ENCODE measurements around the gene CSF3R.
"Not testable (repeated sequence)": the region's sequence is repeated elsewhere in the genome, so short reads cannot be mapped to it uniquely, and the experiment has no call there.

CSF3R gene

DNA sequence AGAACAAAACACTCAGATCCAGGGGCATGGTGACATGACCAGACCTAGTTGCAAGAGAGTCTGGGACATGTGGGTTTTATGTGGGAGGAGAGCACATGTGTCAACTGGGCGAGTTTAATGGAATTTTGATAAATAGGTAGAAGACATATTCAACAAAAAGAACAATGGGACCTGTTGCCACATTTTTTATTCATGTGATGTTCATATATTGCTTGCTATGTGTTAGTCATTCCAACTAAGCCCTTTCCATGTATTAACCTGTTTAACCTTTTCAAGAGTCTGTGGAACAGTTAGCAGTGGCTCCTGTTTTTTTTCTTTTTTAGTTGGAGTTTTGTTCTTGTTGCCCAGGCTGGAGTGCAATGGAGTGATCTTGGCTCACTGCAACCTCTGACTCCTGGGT is 30.1 kb upstream of the CSF3R start:
- no peak for DNase-seq

DNA sequence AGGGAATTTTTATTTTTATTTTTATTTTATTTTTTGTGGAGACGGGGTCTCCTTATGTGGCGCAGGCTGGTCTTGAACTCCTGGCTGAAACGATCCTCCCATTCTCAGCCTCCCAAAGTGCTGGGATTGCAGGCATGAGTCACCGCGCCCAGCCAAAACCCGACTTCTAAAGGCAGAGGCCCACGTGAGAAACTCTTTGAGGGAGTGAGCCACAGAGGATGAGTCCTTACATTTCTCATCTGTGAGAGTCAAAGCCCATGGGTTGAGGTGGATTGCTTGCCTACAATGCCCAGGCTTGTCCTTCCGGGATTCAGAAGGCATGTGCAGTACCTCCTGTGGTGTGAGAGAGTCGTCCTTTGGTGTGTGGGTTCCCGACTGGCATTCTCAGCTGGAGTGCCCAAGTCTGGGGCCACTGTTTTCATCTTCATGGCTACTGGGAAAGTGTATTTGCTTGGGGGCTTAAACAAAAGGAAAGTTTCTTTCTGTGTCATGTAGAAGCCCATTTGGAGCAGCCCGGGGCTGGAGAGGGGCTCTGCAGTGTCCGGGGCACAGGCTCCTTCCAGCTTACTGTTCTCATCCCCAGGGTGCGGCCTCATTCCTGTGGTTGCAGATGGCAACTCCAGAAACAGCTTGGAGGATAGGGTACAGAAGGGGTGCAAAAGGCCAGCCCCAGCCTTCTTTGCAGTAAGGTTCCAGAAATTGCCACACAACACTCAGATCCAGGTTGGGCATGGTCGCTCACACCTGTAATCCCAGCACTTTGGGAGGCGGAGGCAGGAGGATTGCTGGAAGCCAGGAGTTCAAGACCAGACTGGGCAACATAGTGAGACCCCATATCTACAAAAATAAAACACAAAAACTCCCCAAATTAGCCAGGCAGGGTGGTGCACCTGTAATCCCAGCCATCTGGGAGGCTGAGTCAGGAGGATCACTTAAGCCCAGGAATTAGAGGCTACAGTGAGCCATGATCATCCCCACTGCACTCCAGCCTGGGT is 29.4 kb upstream of the CSF3R start:
- DNase-seq: no peak

DNA sequence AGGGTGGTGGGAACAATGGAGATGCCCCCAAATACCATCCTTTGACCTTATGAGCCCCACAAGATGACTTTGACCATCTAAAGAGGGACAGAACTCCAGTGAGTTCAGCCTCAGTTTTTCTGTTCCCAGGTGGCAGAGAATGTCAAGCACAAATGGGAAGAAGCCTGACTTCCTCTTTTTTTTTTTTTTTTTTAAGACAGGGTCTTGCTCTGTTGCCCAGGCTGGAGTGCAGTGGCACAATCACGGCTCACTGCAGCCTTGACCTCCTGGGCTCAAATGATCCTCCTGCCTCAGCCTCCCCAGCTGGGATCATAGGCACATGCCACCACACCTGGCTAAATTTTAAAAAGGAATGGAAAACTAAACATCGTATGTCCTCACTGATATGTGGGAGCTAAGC is 28.5 kb upstream of the CSF3R start:
- not testable (repeated sequence) for DNase-seq

DNA sequence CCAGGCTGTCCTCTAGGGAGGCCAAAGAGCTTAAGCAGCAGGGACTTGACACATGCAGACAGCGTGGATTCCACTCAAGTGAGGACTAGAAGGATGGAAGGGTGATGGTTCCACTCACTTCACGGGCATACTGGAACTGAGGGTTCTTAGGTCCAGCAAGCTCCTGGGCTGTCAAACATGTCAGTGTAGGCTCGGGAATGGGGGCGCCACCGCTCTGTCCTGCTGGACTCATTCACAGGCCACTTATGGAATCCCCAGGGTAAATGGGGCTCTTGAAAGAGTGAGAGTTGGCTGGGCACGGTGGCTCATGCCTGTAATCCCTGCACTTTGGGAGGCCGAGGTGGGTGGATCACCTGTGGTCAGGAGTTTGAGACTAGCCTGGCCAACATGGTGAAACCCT is 27.7 kb upstream of the CSF3R start:
- no peak for DNase-seq

DNA sequence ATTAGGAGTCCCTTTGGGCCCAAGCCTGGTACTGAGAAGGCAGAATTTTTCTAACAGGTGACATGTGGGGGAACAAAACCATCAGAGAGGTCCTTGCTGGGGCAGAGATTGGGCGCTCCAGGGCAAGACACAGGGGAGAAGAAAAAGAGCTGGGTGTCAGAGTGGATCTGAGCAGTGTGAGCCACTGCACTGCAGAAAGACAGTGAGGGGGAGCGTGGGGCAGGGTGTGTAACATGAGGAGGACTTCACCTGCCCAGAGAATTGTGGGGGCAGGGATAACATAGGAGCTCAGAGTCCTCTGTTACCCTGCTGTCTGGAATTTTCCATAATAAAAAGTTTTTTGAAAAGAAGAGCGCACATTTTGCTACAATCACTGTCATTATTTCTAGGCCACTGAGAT is 25.5 kb upstream of the CSF3R start:
- DNase-seq: no peak

DNA sequence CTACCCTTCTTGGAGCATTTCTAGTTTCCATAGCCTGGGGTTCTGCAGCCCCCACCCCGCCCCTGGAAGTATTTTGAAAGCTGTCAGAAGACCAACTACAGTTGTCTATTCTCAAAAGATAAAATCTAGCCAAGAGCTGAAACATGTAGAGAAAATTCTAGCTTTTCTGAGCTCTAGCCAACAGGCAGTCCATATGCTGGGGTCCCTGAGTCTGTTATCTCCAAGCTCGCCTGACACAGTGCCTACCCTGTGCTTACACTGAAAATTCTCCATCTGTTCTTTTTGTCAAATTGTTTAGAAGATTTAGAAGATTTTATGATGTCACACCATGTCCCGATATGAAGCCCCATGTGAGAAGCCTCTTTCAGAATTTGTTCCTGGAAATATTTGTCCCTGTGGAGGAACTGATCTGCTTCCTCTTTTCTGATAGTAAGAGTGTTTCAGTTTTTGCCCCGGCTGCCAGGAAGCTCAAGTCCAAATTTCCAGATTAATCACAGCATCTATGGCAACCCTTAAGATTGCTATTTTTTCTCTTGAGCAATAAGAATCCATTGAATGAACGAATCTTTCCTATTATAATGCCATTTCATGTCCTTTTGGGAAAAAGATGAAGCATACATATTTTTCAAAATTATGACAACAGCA is 23.7 kb upstream of the CSF3R start:
- DNase-seq: no peak

DNA sequence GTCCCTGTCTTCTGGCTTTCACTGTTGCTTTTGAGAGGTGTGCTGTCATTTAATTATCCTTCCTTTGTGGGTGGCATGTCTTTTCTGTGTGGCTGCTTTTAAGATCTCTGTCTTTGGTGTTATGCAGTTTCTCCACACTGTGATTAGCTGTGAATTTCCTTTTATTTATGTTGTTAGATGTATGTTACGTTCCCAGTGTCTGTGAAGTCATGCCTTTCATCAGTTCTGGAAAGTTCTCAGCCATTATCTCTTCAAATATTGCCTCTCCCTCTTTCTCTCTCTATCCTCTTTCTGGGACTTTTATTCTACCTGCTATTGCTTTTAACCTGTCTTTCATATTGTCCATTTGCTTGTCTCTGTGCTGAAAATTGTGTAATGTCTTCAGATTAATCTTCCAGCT is 21.0 kb upstream of the CSF3R start:
- DNase-seq: no peak

DNA sequence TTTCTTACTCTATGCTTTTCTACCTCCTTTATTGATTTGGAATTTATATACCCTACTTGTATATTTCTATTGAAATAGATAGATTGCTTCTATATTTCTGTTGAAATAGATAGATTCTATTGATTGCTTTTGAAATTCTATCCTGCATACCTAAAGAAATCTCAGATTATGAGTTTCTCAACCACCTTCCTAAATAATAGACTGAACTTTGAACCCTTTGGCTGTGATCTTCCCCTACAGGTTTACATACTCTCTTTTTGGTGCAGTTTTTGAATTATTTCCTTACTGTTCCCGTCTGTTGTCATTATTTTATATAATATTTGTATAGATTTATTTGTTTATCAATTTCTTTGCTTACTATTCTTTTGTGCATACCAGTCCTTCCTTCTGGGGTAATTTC is 20.4 kb upstream of the CSF3R start:
- no peak for DNase-seq

DNA sequence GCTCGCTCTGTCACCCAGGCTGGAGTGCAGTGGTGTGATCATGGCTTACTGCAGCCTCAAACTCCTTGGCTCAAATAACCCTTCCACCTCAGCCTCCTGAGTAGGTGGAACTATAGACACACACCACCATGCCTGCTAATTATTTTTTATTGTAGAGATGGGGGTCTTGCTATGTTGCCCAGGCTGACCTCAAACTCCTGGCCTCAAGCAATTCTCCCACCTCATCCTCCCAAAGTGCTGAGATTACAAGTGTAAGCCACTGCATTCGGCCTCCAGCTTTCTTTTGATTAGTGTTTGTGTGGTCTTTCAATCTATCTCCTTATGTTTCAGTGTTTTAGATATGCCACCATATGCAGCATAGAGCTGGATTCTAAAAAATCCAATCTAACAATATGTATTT is 19.9 kb upstream of the CSF3R start:
- no peak for DNase-seq

DNA sequence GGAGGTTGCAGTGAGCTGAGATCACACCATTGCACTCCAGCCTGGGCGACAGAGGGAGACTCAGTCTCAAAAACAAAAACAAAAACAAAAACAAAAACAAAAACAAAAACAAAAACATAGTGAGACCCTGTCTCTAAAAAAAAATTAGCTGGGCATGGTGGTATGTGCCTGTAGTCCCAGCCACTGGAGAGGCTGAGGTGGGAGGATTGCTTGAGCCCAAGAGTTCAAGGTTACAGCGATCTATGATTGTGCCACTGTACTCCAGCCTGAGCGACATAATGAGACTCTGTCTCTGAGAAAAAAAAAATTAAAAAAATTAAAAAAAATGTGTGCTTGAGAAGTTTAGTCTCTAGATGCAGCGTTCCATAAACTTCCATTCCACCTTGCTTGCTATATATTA is 19.2 kb upstream of the CSF3R start:
- DNase-seq: not testable (repeated sequence)

DNA sequence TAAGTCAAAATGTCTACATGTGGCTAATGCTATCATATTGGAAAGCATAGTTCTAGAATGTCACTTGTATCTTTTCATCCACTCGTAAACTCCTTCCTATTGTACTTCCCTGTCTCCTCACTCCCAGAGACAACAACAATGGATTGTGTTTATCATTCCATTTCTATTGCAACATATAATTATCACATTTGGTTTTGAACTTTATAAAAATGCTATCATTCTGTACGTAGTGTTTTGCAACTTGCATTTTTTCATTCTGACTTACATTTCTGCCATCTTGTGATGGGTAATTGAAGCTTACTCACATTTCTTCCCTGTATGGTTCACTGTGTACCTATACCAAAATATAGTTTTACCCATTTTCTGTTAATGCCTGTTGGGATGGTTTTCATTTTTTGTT is 14.5 kb upstream of the CSF3R start:
- DNase-seq: no peak

DNA sequence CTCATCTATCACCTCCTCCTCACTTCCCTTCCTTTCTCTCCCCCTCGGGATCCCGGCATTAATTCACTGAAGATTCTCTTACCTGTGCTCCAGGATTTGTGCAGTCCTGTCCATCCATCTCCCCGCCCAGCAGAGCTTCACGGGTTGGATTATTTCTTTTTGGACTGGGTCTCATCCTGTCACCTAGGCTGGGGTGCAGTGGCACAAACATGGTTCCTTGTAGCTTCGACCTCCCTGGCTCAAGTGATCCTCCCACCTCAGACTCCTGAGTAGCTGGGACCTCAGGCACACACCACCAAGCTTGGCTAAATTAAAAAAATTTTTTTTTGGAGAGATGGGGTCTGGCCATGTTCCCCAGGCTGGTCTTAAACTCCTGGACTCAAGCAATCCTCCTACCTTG is 12.3 kb upstream of the CSF3R start:
- DNase-seq: no peak

DNA sequence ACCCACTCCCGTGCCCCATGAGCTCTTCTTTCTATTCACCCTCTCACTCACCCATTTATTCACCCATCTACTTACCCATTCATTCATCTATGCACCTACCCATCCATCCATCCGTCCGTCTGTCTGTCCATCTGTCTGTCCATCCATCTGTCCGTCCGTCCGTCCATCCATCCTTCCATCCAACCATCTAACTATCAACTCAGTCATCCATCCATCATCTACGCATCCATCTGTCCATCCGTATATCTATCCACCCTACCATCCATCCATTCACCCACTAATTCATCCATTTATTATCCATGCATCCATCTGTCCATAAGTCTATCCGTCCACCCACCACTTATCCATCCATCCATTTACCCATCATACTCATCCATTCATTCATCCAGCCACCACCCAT is 10.8 kb upstream of the CSF3R start:
- no peak for DNase-seq

DNA sequence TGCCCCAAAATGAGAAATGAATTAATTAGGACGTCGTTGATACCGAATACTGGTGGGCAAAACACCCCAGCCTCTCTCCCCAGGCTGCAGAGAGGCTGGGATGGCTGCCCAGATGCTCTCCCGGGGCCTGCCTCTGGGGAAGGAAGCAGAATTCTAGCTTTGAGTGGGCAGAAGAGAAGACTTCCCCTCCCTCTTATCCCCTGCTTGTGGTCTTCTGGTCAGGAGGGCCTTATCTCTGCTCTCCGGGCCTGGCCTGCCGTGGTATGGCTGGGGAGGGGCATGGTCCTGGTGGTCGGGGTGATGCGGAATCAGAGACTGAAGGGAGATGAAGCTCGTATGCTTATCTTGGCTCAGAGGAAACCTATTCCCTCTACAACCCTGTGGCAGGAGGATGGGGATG is 9.8 kb upstream of the CSF3R start:
- no peak for DNase-seq

DNA sequence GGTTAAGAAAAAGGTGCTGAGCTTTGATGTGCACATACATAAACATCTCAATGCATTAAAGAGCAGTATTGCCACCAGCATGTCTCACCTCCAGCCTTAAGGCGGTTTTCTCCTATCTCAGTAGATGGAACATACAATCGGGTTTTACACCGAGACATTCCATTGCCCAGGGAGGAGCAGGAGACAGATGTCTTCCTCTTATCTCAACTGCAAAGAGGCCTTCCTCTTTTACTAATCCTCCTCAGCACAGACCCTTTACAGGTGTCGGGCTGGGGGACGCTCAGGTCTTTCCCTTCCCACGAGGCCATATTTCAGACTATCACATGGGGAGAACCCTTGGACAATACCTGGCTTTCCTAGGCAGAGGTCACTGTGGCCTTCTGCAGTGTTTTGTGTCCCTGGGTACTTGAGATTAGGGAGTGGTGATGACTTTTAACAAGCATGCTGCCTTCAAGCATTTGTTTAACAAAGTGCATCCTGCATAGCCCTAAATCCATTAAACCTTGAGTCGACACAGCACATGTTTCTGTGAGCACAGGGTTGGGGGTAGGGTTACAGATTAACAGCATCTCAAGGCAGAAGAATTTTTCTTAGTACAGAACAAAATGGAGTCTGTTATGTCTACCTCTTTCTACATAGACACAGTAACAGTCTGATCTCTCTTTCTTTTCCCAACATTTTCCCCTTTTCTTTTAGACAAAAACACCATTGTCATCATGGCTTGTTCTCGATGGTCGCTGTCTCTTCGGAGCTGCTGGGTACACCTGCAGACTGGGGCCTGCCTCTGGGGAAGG is 6.7 kb upstream of the CSF3R start:
- DNase-seq: not testable (repeated sequence)

DNA sequence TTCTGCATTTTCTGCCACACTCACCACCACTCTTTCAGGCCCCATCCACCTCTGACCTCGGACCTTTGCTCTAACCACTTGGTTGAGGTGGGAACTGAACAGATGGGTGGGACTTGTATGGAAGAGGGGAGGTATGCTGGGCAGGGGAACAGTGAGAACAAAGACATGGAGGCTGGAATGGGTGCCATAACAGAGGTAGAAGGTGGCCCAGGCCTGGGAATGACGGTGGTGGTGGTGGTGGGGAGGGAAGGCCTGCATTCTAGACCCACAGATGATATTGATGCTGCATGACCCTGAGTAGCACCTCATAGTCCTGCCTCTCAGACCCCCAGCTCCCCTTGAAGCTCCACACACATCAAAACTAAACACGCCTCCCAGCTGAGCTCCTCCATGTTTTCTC is 5.2 kb upstream of the CSF3R start:
- DNase-seq: no peak

DNA sequence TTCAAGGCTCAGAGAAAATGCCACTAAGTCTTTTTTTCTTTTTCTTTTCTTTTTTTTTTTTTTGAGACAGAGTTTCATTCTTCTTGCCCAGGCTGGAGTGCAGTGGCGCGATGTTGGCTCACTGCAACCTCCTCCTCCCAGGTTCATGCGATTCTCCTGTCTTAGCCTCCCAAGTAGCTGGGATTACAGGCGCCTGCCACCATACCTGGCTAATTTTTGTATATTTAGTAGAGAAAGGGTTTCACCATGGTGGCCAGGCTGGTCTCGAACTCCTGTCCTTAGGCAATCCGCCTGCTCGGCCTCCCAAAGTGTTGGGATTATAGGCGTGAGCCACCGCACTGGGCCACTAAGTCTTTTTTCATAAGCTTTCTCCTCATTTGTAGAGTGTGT is 4.6 kb upstream of the CSF3R start:
- DNase-seq: not testable (repeated sequence)

DNA sequence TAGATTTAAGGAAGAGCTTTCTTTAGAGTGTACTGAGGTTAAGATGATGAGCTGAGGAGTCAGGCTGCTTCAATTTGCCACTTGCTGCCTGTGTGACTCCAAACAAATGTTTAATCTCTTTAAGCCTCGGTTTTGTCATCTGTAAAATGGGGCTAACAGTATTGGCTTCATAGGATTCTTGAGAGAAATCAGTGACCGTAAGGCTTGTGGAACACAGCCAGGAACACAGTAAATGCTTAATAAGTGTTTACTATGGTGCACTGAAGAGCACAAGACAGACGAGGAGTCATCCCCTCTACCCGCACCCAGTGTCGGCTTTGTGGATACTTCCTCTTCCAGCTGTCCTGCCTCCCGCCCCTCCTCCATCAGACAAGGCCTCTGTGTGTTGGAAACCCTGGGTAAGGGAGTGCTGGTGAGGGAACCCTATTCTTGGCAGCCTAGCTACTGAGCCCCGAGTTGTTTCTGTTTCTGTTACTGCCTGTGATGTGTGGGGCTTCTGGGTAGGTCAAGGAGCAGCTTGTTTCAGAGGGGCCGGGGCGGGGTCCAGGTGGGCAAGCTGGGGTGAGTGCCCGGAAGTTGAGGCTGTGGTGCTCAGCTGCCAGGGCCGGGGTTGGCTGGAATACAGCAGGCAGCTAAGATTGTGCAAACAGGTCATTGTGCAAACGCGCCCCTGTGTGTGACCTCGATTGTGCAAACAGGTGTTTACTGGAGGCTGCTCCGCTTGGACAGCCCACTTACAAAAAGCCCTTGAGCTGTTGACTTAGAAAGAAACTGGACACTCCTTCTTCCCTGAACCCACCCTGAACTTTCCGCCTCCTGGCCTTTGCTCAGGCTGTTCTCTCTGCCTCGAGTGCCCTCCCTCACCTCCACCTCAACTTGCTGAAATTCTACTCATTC is 4.0 kb upstream of the CSF3R start:
- DNase-seq: no peak

DNA sequence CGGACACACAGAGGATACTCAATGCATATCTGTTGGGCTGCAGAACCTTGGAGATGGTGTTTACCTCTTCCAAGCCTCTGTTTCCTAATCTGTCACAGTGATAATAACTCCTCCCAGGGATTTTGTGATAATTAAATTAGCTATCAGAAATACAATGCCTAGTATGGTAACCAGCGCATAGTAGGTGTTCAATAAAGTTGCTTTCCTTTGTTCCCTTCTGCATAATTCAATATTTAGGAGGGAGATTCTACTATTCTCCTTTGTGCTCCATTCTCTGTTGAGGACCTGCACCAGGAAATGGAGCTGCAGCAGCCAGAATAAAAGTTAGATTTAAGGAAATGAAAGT is 3.4 kb upstream of the CSF3R start:
- no peak for DNase-seq

DNA sequence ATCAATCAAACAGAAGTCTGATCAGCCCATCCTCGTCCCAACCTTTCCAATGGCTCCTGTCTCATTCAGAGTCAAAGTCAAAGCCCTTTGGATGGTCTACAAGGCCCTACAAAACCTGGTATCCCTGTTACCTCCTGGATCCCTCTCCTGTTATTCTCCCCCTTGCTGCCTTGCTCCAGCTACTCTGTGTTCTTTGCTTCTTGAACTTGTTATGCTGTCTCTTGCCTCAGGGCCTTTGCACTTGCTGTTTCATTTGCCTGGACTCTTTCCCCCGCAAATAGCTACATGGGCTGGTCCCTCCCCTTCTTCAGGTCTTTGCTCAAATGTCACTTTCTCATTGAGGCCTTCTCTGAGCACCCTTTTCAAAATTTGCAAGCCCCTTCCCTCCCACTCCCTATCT is 1.4 kb upstream of the CSF3R start:
- DNase-seq: no peak

DNA sequence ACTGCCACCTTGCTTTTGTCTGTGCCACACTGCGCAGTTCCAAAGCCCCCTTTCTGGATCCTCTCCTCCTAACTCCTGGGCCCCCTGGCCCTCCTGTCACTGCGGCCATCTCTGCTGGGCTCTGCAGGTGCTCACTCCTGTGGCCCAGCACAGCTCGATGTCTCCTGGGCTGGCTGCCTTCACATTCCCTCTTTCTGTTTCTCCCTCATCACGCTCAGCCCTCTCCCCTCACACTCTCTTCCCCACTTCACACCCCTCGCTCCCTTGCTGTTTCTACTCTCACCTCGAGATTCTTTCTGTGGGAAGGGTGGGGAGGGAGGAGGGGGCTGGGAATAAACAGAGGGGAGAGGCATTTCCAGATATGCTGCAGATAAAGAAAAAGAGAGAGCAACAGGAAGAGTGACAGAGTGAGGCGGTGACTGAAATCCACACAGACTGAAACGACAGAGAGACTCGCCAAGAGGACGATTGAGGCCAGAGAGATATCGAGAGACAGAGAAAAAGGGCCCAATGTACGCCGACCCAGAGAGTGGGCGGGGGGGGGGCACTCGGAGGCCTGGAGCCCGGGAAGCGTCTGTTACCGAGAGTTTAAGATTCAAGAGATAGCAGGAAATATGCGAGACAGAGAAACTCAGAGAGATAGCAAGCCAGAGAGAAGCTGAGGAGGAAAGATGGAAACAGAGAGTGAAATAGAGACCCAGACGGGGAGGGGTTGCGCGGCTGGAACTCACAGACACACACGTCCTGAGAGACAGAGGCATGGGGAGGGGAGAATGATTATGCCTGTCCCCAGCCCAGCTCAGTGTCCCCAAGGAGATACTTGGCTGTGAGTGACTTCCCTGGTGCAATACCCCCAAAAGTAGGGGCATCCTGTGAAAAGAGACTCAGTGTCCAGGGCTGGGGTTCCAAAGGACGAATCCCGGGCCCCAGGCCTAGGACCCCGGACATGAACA is 666 bp downstream of the CSF3R start:
- DNase-seq: no peak

Data from eye (tissue), 1 donor.